ENCODE data around the gene PEX7.
"Not testable (repeated sequence)": the region's sequence is repeated elsewhere in the genome, so short reads cannot be mapped to it uniquely, and the experiment has no call there.

Gene PEX7

GRCh38 chr6:136840276-136841001, 18.0 kb downstream of the PEX7 start:
- no peak for DNase-seq (ENCODE audit: low read depth, low spot score)

GRCh38 chr6:136843210-136843609, 20.8 kb downstream of the PEX7 start:
- Histone ChIP-seq H3K27ac (no peak overlapping the region), H3K9me3 (ENCODE audit: low read depth, low read length) (no peaks in the 10 kb centered on the region), H3K4me3 (no peak overlapping the region), H3K36me3 (ENCODE audit: insufficient read depth, low read length) (no peaks in the 10 kb centered on the region), H3K9ac (ENCODE audit: insufficient read length) (no peak overlapping the region)
- TF ChIP-seq POLR2AphosphoS5 (IDR thresholded peaks at IDR 0.05; ENCODE audit: borderline replicate concordance, low read depth, low read length) (no peak), FOXP2 (optimal IDR thresholded peaks at IDR 0.05; ENCODE audit: control extremely low read depth, extremely low read length, insufficient read depth) (no peak), EZH2 (IDR thresholded peaks at IDR 0.05) (no peak)
- no peak for DNase-seq (ENCODE audit: low read depth, low spot score)

More at GRCh38 chr6:136840276-136841001, 18.0 kb downstream of the PEX7 start:
- Histone ChIP-seq H3K9me3 (ENCODE audit: low read depth, low read length) (no peaks in the 10 kb centered on the region), H3K27ac (no peak overlapping the region), H3K9ac (ENCODE audit: insufficient read length) (no peak overlapping the region), H3K36me3 (ENCODE audit: insufficient read depth, low read length) (no peaks in the 10 kb centered on the region), H3K4me3 (no peak overlapping the region)
- TF ChIP-seq POLR2AphosphoS5 (IDR thresholded peaks at IDR 0.05; ENCODE audit: borderline replicate concordance, low read depth, low read length) (no peak), FOXP2 (optimal IDR thresholded peaks at IDR 0.05; ENCODE audit: control extremely low read depth, extremely low read length, insufficient read depth) (no peak), EZH2 (IDR thresholded peaks at IDR 0.05) (no peak)

DNA sequence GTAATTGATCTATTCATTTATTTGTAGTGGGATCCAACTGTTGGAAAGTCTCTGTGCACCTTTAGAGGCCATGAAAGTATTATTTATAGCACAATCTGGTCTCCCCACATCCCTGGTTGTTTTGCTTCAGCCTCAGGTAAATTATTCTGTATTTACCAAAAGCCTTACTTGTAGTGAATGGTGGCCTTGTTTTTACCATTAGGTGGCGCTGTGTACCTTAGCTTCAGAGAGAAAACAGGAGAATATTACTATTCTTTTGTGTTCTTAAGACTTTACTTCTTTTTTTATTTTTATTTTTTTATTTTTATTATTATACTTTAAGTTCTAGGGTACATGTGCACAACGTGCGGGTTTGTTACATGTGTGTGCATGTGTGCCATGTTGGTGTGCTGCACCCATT, 23.7 kb downstream of the PEX7 start:
- H3K27ac ChIP-seq: no peak overlapping the region
- H3K9me3 ChIP-seq (ENCODE audit: low read depth, low read length): no peaks in the 10 kb centered on the region
- peak; percentile 50 for DNase-seq (ENCODE audit: low read depth, low spot score)
- TF ChIP-seq POLR2AphosphoS5 (IDR thresholded peaks at IDR 0.05; ENCODE audit: borderline replicate concordance, low read depth, low read length) (no peak), EZH2 (IDR thresholded peaks at IDR 0.05) (no peak), FOXP2 (optimal IDR thresholded peaks at IDR 0.05; ENCODE audit: control extremely low read depth, extremely low read length, insufficient read depth) (no peak)
- H3K9ac ChIP-seq (ENCODE audit: insufficient read length): no peak overlapping the region
- H3K36me3 ChIP-seq (ENCODE audit: insufficient read depth, low read length): peaks cover 4% of the 10 kb centered on the region
- H3K4me3 ChIP-seq: no peak overlapping the region

DNA sequence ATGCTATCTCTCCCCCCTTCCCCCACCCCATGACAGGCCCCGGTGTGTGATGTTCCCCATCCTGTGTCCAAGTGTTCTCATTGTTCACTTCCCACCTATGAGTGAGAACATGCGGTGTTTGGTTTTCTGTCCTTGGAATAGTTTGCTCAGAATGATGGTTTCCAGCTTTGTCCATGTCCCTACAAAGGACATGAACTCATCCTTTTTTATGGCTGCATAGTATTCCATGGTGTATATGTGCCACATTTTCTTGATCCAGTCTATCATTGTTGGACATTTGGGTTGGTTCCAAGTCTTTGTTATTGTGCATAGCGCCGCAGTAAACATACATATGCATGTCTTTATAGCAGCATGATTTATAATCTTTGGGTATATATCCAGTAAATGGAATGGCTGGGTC, 24.1 kb downstream of the PEX7 start:
- not testable (repeated sequence) for H3K9me3 ChIP-seq (ENCODE audit: low read depth, low read length); H3K9ac ChIP-seq (ENCODE audit: insufficient read length); H3K36me3 ChIP-seq (ENCODE audit: insufficient read depth, low read length); H3K27ac ChIP-seq; H3K4me3 ChIP-seq; DNase-seq (ENCODE audit: low read depth, low spot score)

DNA sequence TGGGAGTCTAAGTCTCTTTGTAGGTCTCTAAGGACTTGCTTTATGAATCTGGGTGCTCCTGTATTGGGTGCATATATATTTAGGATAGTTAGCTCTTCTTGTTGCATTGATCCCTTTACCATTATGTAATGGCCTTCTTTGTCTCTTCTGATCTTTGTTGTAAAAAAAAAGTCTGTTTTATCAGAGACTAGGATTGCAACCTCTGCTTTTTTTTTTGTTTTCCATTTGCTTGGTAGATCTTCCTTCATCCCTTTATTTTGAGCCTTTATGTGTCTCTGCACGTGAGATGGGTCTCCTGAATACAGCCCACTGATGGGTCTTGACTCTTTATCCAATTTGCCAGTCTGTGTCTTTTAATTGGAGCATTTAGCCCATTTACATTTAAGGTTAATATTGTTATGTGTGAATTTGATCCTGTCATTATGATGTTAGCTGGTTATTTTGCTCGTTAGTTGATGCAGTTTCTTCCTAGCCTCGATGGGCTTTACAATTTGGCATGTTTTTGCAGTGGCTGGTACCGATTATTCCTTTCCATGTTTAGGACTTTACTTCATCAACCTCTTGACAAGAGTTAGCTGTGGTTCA, 27.7 kb downstream of the PEX7 start:
- not testable (repeated sequence) for H3K4me3 ChIP-seq; H3K9ac ChIP-seq (ENCODE audit: insufficient read length); H3K9me3 ChIP-seq (ENCODE audit: low read depth, low read length); H3K36me3 ChIP-seq (ENCODE audit: insufficient read depth, low read length); DNase-seq (ENCODE audit: low read depth, low spot score); H3K27ac ChIP-seq

GRCh38 chr6:136859430-136859829, 37.0 kb downstream of the PEX7 start:
- no peak overlapping the region for H3K9ac ChIP-seq (ENCODE audit: insufficient read length)
- DNase-seq (ENCODE audit: low read depth, low spot score): no peak
- no peak overlapping the region for H3K27ac ChIP-seq
- TF ChIP-seq POLR2AphosphoS5 (IDR thresholded peaks at IDR 0.05; ENCODE audit: borderline replicate concordance, low read depth, low read length) (no peak), EZH2 (IDR thresholded peaks at IDR 0.05) (no peak), FOXP2 (optimal IDR thresholded peaks at IDR 0.05; ENCODE audit: control extremely low read depth, extremely low read length, insufficient read depth) (no peak)
- no peak overlapping the region for H3K4me3 ChIP-seq
- no peaks in the 10 kb centered on the region for H3K36me3 ChIP-seq (ENCODE audit: insufficient read depth, low read length)
- H3K9me3 ChIP-seq (ENCODE audit: low read depth, low read length): no peaks in the 10 kb centered on the region

GRCh38 chr6:136860043-136860442, 37.7 kb downstream of the PEX7 start:
- no peak for DNase-seq (ENCODE audit: low read depth, low spot score)
- Histone ChIP-seq H3K4me3 (no peak overlapping the region), H3K9ac (ENCODE audit: insufficient read length) (no peak overlapping the region), H3K36me3 (ENCODE audit: insufficient read depth, low read length) (no peaks in the 10 kb centered on the region), H3K27ac (no peak overlapping the region), H3K9me3 (ENCODE audit: low read depth, low read length) (no peaks in the 10 kb centered on the region)
- TF ChIP-seq POLR2AphosphoS5 (IDR thresholded peaks at IDR 0.05; ENCODE audit: borderline replicate concordance, low read depth, low read length): no peak
- no peak for TF ChIP-seq FOXP2 (optimal IDR thresholded peaks at IDR 0.05; ENCODE audit: control extremely low read depth, extremely low read length, insufficient read depth)
- TF ChIP-seq EZH2 (IDR thresholded peaks at IDR 0.05): no peak

- Histone ChIP-seq H3K9me3 (ENCODE audit: low read depth, low read length) (no peaks in the 10 kb centered on the region), H3K36me3 (ENCODE audit: insufficient read depth, low read length) (no peaks in the 10 kb centered on the region), H3K4me3 (no peak overlapping the region), H3K9ac (ENCODE audit: insufficient read length) (no peak overlapping the region), H3K27ac (no peak overlapping the region)
- DNase-seq (ENCODE audit: low read depth, low spot score): no peak
- TF ChIP-seq EZH2 (IDR thresholded peaks at IDR 0.05): no peak
- no peak for TF ChIP-seq FOXP2 (optimal IDR thresholded peaks at IDR 0.05; ENCODE audit: control extremely low read depth, extremely low read length, insufficient read depth)
- no peak for TF ChIP-seq POLR2AphosphoS5 (IDR thresholded peaks at IDR 0.05; ENCODE audit: borderline replicate concordance, low read depth, low read length)
Observed at GRCh38 chr6:136862662-136863061, 40.3 kb downstream of the PEX7 start.

GRCh38 chr6:136863752-136864151, 41.4 kb downstream of the PEX7 start:
- no peak overlapping the region for H3K27ac ChIP-seq
- no peaks in the 10 kb centered on the region for H3K36me3 ChIP-seq (ENCODE audit: insufficient read depth, low read length)
- no peaks in the 10 kb centered on the region for H3K9me3 ChIP-seq (ENCODE audit: low read depth, low read length)
- H3K9ac ChIP-seq (ENCODE audit: insufficient read length): no peak overlapping the region
- DNase-seq (ENCODE audit: low read depth, low spot score): no peak
- no peak for TF ChIP-seq EZH2 (IDR thresholded peaks at IDR 0.05)
- TF ChIP-seq POLR2AphosphoS5 (IDR thresholded peaks at IDR 0.05; ENCODE audit: borderline replicate concordance, low read depth, low read length): no peak
- TF ChIP-seq FOXP2 (optimal IDR thresholded peaks at IDR 0.05; ENCODE audit: control extremely low read depth, extremely low read length, insufficient read depth): no peak
- H3K4me3 ChIP-seq: no peak overlapping the region

Measured in SK-N-MC (cell line).